Stimulated activated CD4-positive, alpha-beta T cell treated with anti-CD3 and anti-CD28 coated beads, TNF-alpha, amount 100 ng/mL, for 24 hours (primary cell): ENCODE measurements around the gene ERCC5.

Experiments
- DNase-seq, 3 experiments: peaks; one replicate each; pipeline ENCODE4 v3.0.0-alpha.2; 2020; ENCODE audit warnings: low read depth in 3 of 3

Gene ERCC5

DNA sequence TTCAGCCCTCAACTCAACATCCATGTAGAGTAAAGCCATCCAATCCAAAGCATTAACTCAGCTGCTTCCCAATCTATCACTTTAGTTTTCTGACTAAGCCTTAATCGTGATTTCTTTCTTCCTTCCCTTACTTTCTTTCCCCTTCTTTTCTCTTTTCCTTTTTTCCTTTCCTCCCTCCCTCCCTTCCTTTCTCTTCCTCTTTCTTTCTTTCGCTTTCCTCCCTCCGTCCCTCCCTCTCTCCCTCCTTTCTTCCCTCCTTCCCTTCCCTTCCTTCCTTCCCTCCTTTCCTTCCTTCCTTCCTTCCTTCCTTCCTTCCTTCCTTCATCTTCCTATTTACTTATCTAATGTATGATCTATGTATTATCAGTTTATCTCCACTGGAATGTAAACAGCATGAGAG, 71.2 kb downstream of the ERCC5 start:
- DNase-seq, result no peak

- no peak for DNase-seq
These were observed 76.4 kb downstream of the ERCC5 start for GRCh38 chr13:102922184-102922583.
